Activated CD8-positive, alpha-beta memory T cell treated with anti-CD3 and anti-CD28 coated beads for 36 hours (primary cell): Measurements from ENCODE around the gene HMGA1. TPM values are rescaled to one million over a fixed set of nuclear protein-coding genes. Genes with fewer than 3 reads are reported as not detected.

Source experiments
- total RNA-seq, 2 experiments: library from RNA; stranded (reverse); gene quantifications; one replicate each; pipeline ENCODE4 v1.2.3, GENCODE V29; 2021

HMGA1 gene
- total RNA-seq, 2 experiments from 2014 or later = 581 to 591 TPM

Other genes with a start within 250 kb of the HMGA1 start
- gene GRM4, start 90.8 kb upstream of the HMGA1 start, total RNA-seq = under 1 TPM; 0.08 TPM
- 10 to 100 TPM; 22.4 to 23.5 TPM for gene SMIM29, start 12.1 kb downstream of the HMGA1 start, total RNA-seq
- gene NUDT3, start 155.8 kb downstream of the HMGA1 start, total RNA-seq = 10 to 100 TPM; 16.4 to 17.1 TPM
- gene RPS10, start 189.2 kb downstream of the HMGA1 start, total RNA-seq = 1,000 to 10,000 TPM; 2,077 to 2,110 TPM
- gene PACSIN1, start 229.2 kb downstream of the HMGA1 start, total RNA-seq = under 1 TPM; 0.11 to 0.13 TPM